ENCODE measurements around the gene CAST.

The CAST gene

DNA sequence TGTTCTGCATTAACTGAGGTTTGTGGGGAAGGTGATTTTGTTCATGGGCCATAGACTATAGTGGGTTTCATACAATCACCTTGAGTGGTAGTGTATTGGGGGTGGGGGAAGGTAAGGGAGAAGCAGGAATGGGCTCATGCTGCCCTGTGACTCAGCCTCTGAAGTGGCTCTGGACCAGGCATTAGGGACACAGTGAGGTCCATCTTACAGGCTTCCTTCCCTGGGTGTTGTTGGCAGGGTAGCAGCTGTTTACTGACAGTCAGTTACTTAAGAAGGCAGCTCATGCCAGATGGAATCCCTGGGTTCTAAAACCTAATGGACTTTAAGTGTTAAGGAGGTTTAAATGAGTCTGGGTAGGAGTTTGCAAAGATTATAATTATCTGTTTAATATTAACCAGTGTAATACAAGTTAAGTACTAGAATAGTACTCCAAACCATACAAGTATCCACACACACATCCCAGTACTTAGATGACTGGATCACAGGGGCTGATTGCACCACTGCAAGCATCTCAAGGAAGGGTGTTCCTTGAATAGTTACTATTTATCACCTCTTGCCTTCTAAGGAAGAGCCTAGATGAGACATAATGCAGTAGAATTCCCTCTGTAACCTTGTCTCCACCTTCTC is 59.3 kb downstream of the CAST start:
- in situ Hi-C loops (cut with MboI; ENCODE audit: low sequenced_read_pairs, unreplicated experiment) = no loop called here
- no peak for DNase-seq (ENCODE audit: low spot score)
- TF ChIP-seq, protein P1, sequence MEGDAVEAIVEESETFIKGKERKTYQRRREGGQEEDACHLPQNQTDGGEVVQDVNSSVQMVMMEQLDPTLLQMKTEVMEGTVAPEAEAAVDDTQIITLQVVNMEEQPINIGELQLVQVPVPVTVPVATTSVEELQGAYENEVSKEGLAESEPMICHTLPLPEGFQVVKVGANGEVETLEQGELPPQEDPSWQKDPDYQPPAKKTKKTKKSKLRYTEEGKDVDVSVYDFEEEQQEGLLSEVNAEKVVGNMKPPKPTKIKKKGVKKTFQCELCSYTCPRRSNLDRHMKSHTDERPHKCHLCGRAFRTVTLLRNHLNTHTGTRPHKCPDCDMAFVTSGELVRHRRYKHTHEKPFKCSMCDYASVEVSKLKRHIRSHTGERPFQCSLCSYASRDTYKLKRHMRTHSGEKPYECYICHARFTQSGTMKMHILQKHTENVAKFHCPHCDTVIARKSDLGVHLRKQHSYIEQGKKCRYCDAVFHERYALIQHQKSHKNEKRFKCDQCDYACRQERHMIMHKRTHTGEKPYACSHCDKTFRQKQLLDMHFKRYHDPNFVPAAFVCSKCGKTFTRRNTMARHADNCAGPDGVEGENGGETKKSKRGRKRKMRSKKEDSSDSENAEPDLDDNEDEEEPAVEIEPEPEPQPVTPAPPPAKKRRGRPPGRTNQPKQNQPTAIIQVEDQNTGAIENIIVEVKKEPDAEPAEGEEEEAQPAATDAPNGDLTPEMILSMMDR (IDR thresholded peaks at IDR 0.05; ENCODE audit: borderline replicate concordance, control extremely low read depth, extremely low read depth, insufficient read depth, missing control alignments) = no peak

DNA sequence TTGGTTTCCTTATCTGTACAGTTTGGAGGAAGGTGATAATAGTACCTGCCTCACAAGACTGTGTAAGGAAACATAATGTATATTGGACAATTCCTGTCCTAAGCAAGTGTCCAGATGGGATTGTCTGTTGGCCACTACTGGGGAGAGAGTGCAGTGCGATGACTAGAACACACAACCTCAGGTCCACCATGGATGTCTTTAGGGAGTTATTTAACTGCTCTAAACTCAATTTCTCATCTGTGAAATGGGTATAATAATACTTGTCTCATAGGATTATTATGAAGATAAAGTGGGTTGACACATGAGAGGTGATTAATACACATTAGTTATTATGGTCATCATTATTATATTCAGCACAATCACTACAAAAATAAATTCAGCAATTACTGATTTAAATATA is 63.1 kb downstream of the CAST start:
- TF ChIP-seq, protein P1 (IDR thresholded peaks at IDR 0.05; ENCODE audit: borderline replicate concordance, control extremely low read depth, extremely low read depth, insufficient read depth, missing control alignments) = no peak
- in situ Hi-C loops (cut with MboI; ENCODE audit: low sequenced_read_pairs, unreplicated experiment) = no loop called here
- DNase-seq (ENCODE audit: low spot score) = no peak

DNA sequence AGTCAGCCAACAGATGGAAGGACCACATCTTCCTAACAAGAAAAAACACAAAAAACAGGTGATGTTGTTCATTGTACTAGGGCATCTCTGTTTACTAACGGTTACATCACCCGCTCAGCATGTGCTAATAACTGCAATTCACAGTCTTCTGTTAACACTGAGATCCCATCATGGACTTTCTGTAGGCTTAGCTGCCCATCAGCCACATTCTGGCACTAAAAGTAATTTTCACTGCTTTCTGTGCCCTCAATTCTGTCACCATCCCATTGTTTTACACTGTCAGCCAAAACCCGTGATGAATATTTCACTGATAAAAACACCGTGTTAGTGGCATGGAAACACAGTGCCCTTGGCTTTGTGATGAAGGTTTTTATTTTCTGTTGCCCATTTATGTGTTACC is 64.6 kb downstream of the CAST start:
- no peak for DNase-seq (ENCODE audit: low spot score)
- in situ Hi-C loops (cut with MboI; ENCODE audit: low sequenced_read_pairs, unreplicated experiment) = no loop called here

DNA sequence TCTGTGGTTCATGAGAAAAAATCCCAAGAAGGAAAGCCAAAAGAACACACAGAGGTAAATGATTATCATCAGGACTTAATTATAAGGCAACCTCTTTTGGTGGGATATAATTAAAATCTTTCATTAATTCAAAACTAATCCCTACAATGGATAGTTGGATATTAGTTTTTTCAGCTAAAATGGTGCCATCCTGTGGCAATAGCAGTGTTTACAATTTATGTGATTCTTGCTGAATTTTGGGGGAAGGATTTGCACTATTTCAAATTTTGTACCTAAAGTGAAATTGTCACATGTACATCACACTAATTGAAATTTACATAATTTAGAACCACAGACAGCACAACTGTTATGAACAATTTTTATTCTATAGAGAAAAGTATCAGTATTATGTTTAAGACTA is 67.0 kb downstream of the CAST start:
- in situ Hi-C loops (cut with MboI; ENCODE audit: low sequenced_read_pairs, unreplicated experiment) = no loop called here
- TF ChIP-seq, protein P1 (IDR thresholded peaks at IDR 0.05; ENCODE audit: borderline replicate concordance, control extremely low read depth, extremely low read depth, insufficient read depth, missing control alignments) = no peak
- DNase-seq (ENCODE audit: low spot score) = peak; percentile 18

More for the DNA sequence above, 64.6 kb downstream of the CAST start:
- TF ChIP-seq, protein P1 (IDR thresholded peaks at IDR 0.05; ENCODE audit: borderline replicate concordance, control extremely low read depth, extremely low read depth, insufficient read depth, missing control alignments) = no peak

DNA sequence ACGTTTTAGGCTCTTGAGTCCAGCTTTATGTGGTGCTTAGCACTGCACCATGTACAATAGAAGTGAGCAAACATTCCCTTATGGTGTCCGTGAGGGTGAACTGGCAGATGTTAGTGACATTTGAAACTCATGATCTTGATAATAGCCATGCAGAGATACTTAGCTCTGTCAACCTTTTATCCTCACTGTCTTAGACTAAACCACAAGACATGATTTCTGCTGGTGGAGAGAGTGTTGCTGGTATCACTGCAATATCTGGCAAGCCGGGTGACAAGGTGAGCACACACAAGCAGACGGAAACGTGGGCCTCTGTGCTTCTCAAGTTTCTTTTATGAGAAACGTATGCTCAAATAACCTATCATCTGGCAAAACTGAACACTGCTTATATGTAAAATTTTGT is 68.4 kb downstream of the CAST start:
- TF ChIP-seq, protein P1 (IDR thresholded peaks at IDR 0.05; ENCODE audit: borderline replicate concordance, control extremely low read depth, extremely low read depth, insufficient read depth, missing control alignments) = no peak
- DNase-seq (ENCODE audit: low spot score) = no peak
- in situ Hi-C loops (cut with MboI; ENCODE audit: low sequenced_read_pairs, unreplicated experiment) = no loop called here

DNA sequence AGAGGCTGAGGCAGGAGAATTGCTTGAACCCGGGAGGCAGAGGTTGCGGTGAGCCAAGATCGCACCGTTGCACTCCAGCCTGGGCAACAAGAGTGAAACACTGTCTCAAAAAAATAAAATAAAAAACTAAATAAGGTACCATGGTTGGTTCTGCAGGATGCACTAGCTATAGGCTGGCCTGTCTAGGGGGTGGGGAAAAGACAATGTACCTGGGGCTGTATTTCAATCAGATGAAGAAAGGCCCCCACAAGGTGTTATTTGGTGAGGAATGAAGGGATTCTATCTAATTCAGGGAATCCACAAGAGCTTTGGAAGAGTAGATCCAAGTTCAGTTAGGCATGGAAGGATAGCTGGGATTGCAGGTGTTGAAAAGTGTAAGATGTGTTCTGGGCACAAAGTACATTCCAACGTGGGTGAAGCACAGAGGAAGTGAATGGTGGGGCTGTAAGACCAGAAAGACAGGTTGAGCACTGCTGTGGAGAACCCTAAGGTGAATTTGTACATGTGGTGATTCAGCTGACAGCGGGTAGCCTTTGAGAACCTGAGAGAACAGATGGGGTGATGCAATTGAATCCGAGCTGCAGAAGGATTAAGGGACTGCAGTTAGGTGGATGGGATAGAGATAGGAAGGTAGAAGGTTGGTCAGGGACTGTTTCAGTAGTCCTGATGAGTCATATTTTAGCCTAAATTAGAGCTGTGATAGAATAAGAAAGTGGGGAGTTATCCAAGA is 71.8 kb downstream of the CAST start:
- in situ Hi-C loops (cut with MboI; ENCODE audit: low sequenced_read_pairs, unreplicated experiment) = no loop called here
- TF ChIP-seq, protein P1 (IDR thresholded peaks at IDR 0.05; ENCODE audit: borderline replicate concordance, control extremely low read depth, extremely low read depth, insufficient read depth, missing control alignments) = no peak

More for the DNA sequence above, 71.8 kb downstream of the CAST start:
- DNase-seq (ENCODE audit: low spot score) = no peak
